Neural progenitor cell (in vitro differentiated cells): ENCODE measurements around the gene PGR.

ENCODE experiments used
- EZH2 ChIP-seq: fragments of 200-600 bp; sonication (generic); IDR thresholded peaks from 2 replicates; pipeline ENCODE4 v1.6.1; 2017; ENCODE audit warnings: antibody characterized with exemption, mild to moderate bottlenecking, moderate library complexity
- EZH2phosphoT487 ChIP-seq: fragments of 200-600 bp; sonication (generic); IDR thresholded peaks from 2 replicates; pipeline ENCODE4 v1.6.1; 2017; ENCODE audit warnings: antibody characterized with exemption
- TF ChIP-seq, protein P1 (sequence below): fragments of 200-600 bp; sonication (generic); IDR thresholded peaks from 2 replicates; pipeline ENCODE4 v1.5.1; 2017; ENCODE audit warnings: antibody characterized with exemption, mild to moderate bottlenecking

DNA sequence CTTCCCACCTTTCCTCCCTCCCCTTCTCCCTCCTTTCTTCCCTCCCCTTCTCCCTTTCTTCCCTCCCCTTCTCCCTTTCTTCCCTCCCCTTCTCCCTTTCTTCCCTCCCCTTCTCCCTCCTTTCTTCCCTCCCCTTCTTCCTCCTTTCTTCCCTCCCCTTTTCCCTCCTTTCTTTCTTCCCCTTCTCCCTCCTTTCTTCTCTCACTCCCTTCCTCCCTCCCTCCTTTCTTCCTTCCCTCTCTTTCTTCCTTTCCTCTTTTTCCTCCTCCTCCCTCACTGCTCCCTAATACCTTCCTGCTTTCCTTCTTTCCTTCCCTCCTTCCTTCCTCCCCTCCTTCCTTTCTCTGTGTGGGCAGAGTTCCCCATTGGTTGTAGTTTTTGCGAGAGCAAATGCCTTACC is 76.1 kb downstream of the PGR start:
- TF ChIP-seq, protein P1, sequence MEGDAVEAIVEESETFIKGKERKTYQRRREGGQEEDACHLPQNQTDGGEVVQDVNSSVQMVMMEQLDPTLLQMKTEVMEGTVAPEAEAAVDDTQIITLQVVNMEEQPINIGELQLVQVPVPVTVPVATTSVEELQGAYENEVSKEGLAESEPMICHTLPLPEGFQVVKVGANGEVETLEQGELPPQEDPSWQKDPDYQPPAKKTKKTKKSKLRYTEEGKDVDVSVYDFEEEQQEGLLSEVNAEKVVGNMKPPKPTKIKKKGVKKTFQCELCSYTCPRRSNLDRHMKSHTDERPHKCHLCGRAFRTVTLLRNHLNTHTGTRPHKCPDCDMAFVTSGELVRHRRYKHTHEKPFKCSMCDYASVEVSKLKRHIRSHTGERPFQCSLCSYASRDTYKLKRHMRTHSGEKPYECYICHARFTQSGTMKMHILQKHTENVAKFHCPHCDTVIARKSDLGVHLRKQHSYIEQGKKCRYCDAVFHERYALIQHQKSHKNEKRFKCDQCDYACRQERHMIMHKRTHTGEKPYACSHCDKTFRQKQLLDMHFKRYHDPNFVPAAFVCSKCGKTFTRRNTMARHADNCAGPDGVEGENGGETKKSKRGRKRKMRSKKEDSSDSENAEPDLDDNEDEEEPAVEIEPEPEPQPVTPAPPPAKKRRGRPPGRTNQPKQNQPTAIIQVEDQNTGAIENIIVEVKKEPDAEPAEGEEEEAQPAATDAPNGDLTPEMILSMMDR = no peak
- no peak for TF ChIP-seq EZH2phosphoT487
- no peak for TF ChIP-seq EZH2
